Measurements from ENCODE around the gene MTARC1. TPM values are rescaled to one million over a fixed set of nuclear protein-coding genes. Genes with fewer than 3 reads are reported as not detected.

MTARC1 gene
- polyA plus RNA-seq, 1 donor (not counting 4 experiments of a cell fraction or from before 2014, with no cell fraction given): 2.1 TPM

GRCh38 chr1:220797044-220797443 is 10.3 kb downstream of the MTARC1 start:
- no peaks in the 10 kb centered on the region for H3K27me3 ChIP-seq (ENCODE audit: control insufficient read depth, extremely low read depth, insufficient read depth, low read length)
- no peak overlapping the region for H3K9ac ChIP-seq (ENCODE audit: control insufficient read depth, extremely low read depth, insufficient read depth, low read length)
- no peak for TF ChIP-seq EZH2 (IDR thresholded peaks at IDR 0.05; ENCODE audit: low read length)
- TF ChIP-seq, protein P1, sequence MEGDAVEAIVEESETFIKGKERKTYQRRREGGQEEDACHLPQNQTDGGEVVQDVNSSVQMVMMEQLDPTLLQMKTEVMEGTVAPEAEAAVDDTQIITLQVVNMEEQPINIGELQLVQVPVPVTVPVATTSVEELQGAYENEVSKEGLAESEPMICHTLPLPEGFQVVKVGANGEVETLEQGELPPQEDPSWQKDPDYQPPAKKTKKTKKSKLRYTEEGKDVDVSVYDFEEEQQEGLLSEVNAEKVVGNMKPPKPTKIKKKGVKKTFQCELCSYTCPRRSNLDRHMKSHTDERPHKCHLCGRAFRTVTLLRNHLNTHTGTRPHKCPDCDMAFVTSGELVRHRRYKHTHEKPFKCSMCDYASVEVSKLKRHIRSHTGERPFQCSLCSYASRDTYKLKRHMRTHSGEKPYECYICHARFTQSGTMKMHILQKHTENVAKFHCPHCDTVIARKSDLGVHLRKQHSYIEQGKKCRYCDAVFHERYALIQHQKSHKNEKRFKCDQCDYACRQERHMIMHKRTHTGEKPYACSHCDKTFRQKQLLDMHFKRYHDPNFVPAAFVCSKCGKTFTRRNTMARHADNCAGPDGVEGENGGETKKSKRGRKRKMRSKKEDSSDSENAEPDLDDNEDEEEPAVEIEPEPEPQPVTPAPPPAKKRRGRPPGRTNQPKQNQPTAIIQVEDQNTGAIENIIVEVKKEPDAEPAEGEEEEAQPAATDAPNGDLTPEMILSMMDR (optimal IDR thresholded peaks at IDR 0.05 in 1 of 3, IDR thresholded peaks at IDR 0.05 in 1 of 3, conservative IDR thresholded peaks at IDR 0.05 in 1 of 3; ENCODE audit: extremely low read depth in 1 of 3, insufficient read depth in 2 of 3, low read length in 3 of 3): no peak
- H3K9me3 ChIP-seq (ENCODE audit: control insufficient read depth, low read depth, low read length): no peaks in the 10 kb centered on the region
- H3K4me1 ChIP-seq (ENCODE audit: control insufficient read depth, extremely low read depth, insufficient read depth, low read length): peaks cover 9% of the 10 kb centered on the region
- no peaks in the 10 kb centered on the region for H4K20me1 ChIP-seq (ENCODE audit: control insufficient read depth, extremely low read depth, insufficient read depth, low read length)
- dilution Hi-C loops (cut with MboI; ENCODE audit: extremely low pct_ligation_motif_present, low sequenced_read_pairs): no loop called here
- H3K36me3 ChIP-seq (ENCODE audit: control insufficient read depth in 2 of 2, extremely low read depth in 1 of 2, insufficient read depth in 2 of 2, low read length in 2 of 2): no peaks in the 10 kb centered on the region
- H3K4me3 ChIP-seq (ENCODE audit: control insufficient read depth in 2 of 3, extremely low read depth in 1 of 3, insufficient read depth in 2 of 3, low read depth in 1 of 3, low read length in 3 of 3): no peak overlapping the region
- no peak overlapping the region for H3K27ac ChIP-seq (ENCODE audit: control insufficient read depth, insufficient read depth, low read length)
- FAIRE-seq: no peak
- no peak for DNase-seq (ENCODE audit: low read depth, low spot score)
- no peak overlapping the region for H2AFZ ChIP-seq (ENCODE audit: control insufficient read depth, low read length)
- no peak overlapping the region for H3K4me2 ChIP-seq (ENCODE audit: control insufficient read depth, extremely low read depth, insufficient read depth, low read depth, low read length)
- no peaks in the 10 kb centered on the region for H3K79me2 ChIP-seq (ENCODE audit: control insufficient read depth, insufficient read depth, low read length)
- no peaks in the 10 kb centered on the region for H3K9me1 ChIP-seq (ENCODE audit: control insufficient read depth, extremely low read depth, insufficient read depth, low read length)

GRCh38 chr1:220797553-220797952 is 10.8 kb downstream of the MTARC1 start:
- no peaks in the 10 kb centered on the region for H3K79me2 ChIP-seq (ENCODE audit: control insufficient read depth, insufficient read depth, low read length)
- H3K4me2 ChIP-seq (ENCODE audit: control insufficient read depth, extremely low read depth, insufficient read depth, low read depth, low read length): no peak overlapping the region
- peaks cover 9% of the 10 kb centered on the region for H3K4me1 ChIP-seq (ENCODE audit: control insufficient read depth, extremely low read depth, insufficient read depth, low read length)
- dilution Hi-C loops (cut with MboI; ENCODE audit: extremely low pct_ligation_motif_present, low sequenced_read_pairs): no loop called here
- no peaks in the 10 kb centered on the region for H3K9me1 ChIP-seq (ENCODE audit: control insufficient read depth, extremely low read depth, insufficient read depth, low read length)
- no peaks in the 10 kb centered on the region for H4K20me1 ChIP-seq (ENCODE audit: control insufficient read depth, extremely low read depth, insufficient read depth, low read length)
- FAIRE-seq: no peak
- H3K4me3 ChIP-seq (ENCODE audit: control insufficient read depth in 2 of 3, extremely low read depth in 1 of 3, insufficient read depth in 2 of 3, low read depth in 1 of 3, low read length in 3 of 3): no peak overlapping the region
- H2AFZ ChIP-seq (ENCODE audit: control insufficient read depth, low read length): no peak overlapping the region
- H3K36me3 ChIP-seq (ENCODE audit: control insufficient read depth in 2 of 2, extremely low read depth in 1 of 2, insufficient read depth in 2 of 2, low read length in 2 of 2): no peaks in the 10 kb centered on the region
- H3K27ac ChIP-seq (ENCODE audit: control insufficient read depth, insufficient read depth, low read length): no peak overlapping the region
- H3K27me3 ChIP-seq (ENCODE audit: control insufficient read depth, extremely low read depth, insufficient read depth, low read length): no peaks in the 10 kb centered on the region
- H3K9ac ChIP-seq (ENCODE audit: control insufficient read depth, extremely low read depth, insufficient read depth, low read length): no peak overlapping the region
- no peak for DNase-seq (ENCODE audit: low read depth, low spot score)
- TF ChIP-seq, protein P1 (optimal IDR thresholded peaks at IDR 0.05 in 1 of 3, IDR thresholded peaks at IDR 0.05 in 1 of 3, conservative IDR thresholded peaks at IDR 0.05 in 1 of 3; ENCODE audit: extremely low read depth in 1 of 3, insufficient read depth in 2 of 3, low read length in 3 of 3): no peak
- TF ChIP-seq EZH2 (IDR thresholded peaks at IDR 0.05; ENCODE audit: low read length): no peak
- H3K9me3 ChIP-seq (ENCODE audit: control insufficient read depth, low read depth, low read length): no peaks in the 10 kb centered on the region

Data from keratinocyte (primary cell).